A673 (cell line): ENCODE results near the gene P4HA2.

Experiments
- EZH2 ChIP-seq: fragments of 200-600 bp; sonication (generic); IDR thresholded peaks from 2 replicates; pipeline ENCODE4 v1.6.1; 2017; ENCODE audit warnings: borderline replicate concordance, low read depth, mild to moderate bottlenecking, mixed read lengths, antibody characterized with exemption, low read length; ENCODE audit not compliant: poor library complexity, severe bottlenecking
- TF ChIP-seq, protein P1 (sequence below): fragments of 300-800, 200-600 bp; sonication (generic); conservative IDR thresholded peaks from 2 replicates; pipeline ENCODE4 v1.5.1; 2017; ENCODE audit warnings: low read depth, mild to moderate bottlenecking, antibody characterized with exemption, low read length, moderate library complexity, mixed read lengths

- TF ChIP-seq, protein P1, sequence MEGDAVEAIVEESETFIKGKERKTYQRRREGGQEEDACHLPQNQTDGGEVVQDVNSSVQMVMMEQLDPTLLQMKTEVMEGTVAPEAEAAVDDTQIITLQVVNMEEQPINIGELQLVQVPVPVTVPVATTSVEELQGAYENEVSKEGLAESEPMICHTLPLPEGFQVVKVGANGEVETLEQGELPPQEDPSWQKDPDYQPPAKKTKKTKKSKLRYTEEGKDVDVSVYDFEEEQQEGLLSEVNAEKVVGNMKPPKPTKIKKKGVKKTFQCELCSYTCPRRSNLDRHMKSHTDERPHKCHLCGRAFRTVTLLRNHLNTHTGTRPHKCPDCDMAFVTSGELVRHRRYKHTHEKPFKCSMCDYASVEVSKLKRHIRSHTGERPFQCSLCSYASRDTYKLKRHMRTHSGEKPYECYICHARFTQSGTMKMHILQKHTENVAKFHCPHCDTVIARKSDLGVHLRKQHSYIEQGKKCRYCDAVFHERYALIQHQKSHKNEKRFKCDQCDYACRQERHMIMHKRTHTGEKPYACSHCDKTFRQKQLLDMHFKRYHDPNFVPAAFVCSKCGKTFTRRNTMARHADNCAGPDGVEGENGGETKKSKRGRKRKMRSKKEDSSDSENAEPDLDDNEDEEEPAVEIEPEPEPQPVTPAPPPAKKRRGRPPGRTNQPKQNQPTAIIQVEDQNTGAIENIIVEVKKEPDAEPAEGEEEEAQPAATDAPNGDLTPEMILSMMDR = peak; percentile 87
- TF ChIP-seq EZH2 = no peak
Measured at GRCh38 chr5:132272311-132273210, 44.9 kb upstream of the P4HA2 start.
